Mucosa of rectum (tissue), 2 donors: ENCODE data around the gene PTPN23.

Experiments
- H3K27ac ChIP-seq, 2 donors: one replicate each; pipeline ENCODE4 v1.7.0; 2013; ENCODE audit warnings: inconsistent platforms in 2 of 2, low read depth in 2 of 2, low read length in 2 of 2
- H3K27me3 ChIP-seq, 2 donors: one replicate each; pipeline ENCODE4 v1.7.0; 2013; ENCODE audit warnings: low read length in 2 of 2; ENCODE audit not compliant: control insufficient read depth in 2 of 2, insufficient read depth in 2 of 2
- H3K36me3 ChIP-seq, 2 donors: one replicate each; pipeline ENCODE4 v1.7.0; 2013; ENCODE audit warnings: low read length in 2 of 2; ENCODE audit not compliant: control insufficient read depth in 2 of 2, insufficient read depth in 2 of 2
- H3K4me1 ChIP-seq, 2 donors: one replicate each; pipeline ENCODE4 v1.7.0; 2013; ENCODE audit warnings: low read length in 2 of 2, mild to moderate bottlenecking in 1 of 2; ENCODE audit not compliant: control insufficient read depth in 2 of 2, insufficient read depth in 2 of 2
- H3K4me3 ChIP-seq, 2 donors: one replicate each; pipeline ENCODE4 v1.7.0; 2013; ENCODE audit warnings: low read length in 2 of 2
- H3K9ac ChIP-seq, 2 donors: one replicate each; pipeline ENCODE4 v1.7.0; 2013; ENCODE audit warnings: low read length in 2 of 2, low read depth in 1 of 2, mild to moderate bottlenecking in 1 of 2
- H3K9me3 ChIP-seq, 2 donors: one replicate each; pipeline ENCODE4 v1.7.0; 2013; ENCODE audit warnings: low read length in 2 of 2; ENCODE audit not compliant: control insufficient read depth in 2 of 2
- donor health status: healthy.
- donor health status: Normal muscosa, but diverticular disease.

PTPN23 gene

GRCh38 chr3:47428662-47429061 lies 47.8 kb downstream of the PTPN23 start:
- peaks cover 46 to 69% of the 10 kb centered on the region in 2 donors for H3K36me3 ChIP-seq
- H3K9ac ChIP-seq, result no peak overlapping the region
- no peaks in the 10 kb centered on the region for H3K9me3 ChIP-seq
- peaks cover 13 to 30% of the 10 kb centered on the region in 2 donors for H3K4me1 ChIP-seq
- H3K27me3 ChIP-seq, result no peaks in the 10 kb centered on the region
- H3K27ac ChIP-seq, result no peak overlapping the region
- no peak overlapping the region for H3K4me3 ChIP-seq

DNA sequence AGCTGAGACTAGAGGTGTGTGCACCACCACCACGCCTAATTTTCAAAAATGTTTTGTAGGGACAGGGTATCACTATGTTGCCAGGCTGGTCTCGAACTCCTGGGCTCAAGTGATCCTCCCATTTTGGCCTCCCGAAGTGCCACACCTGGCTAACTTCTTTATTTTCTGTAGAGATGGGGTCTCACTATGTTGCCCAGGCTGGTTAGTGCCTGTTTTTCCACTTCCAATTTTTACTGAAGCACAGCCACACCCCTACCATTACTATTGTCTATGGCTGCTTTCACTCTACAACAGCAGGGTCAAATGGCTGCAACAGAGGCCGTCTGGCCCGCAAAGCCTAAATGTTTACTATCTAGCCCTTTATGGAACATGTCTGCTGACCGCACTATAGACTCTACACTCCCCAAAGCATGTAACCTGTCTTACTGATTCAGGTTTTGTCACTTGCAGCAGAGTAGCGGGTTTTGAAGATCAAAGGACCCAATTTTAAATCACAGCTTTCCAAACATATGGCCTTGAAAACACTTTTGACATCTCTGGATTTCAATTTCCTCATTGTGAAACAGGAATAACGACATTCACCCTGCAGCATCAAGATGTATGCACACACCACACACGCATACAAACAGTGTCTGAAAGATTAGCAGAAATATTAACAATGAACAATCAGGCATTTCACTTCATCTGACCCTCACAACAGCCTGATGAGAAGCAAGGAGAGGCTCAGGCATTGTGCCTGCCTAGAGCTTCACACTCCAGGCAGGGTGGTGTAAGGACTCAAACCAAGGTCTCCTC lies 48.9 kb downstream of the PTPN23 start:
- no peak overlapping the region for H3K27ac ChIP-seq
- H3K27me3 ChIP-seq, result no peaks in the 10 kb centered on the region
- H3K36me3 ChIP-seq, result peaks cover 53 to 68% of the 10 kb centered on the region in 2 donors

GRCh38 chr3:47430606-47431005 lies 49.8 kb downstream of the PTPN23 start:
- Histone ChIP-seq H3K36me3 (peaks cover 47 to 61% of the 10 kb centered on the region in 2 donors), H3K27ac (no peak overlapping the region), H3K9ac (no peak overlapping the region)

More for the DNA sequence above, 48.9 kb downstream of the PTPN23 start:
- H3K4me1 ChIP-seq, result peaks cover 18 to 34% of the 10 kb centered on the region in 2 donors
- no peaks in the 10 kb centered on the region for H3K9me3 ChIP-seq
- no peak overlapping the region for H3K9ac ChIP-seq
- H3K4me3 ChIP-seq, result no peak overlapping the region

GRCh38 chr3:47431225-47431624 lies 50.4 kb downstream of the PTPN23 start:
- Histone ChIP-seq H3K9ac (no peak overlapping the region), H3K4me3 (no peak overlapping the region), H3K4me1 (peaks cover 13 to 30% of the 10 kb centered on the region in 2 donors), H3K27me3 (no peaks in the 10 kb centered on the region), H3K9me3 (no peaks in the 10 kb centered on the region), H3K36me3 (peaks cover 46 to 57% of the 10 kb centered on the region in 2 donors), H3K27ac (no peak overlapping the region)

More at GRCh38 chr3:47430606-47431005, 49.8 kb downstream of the PTPN23 start:
- Histone ChIP-seq H3K4me3 (no peak overlapping the region), H3K9me3 (no peaks in the 10 kb centered on the region), H3K4me1 (peaks cover 12 to 31% of the 10 kb centered on the region in 2 donors), H3K27me3 (no peaks in the 10 kb centered on the region)

- H3K4me3 ChIP-seq, result no peak overlapping the region
- peaks cover 18 to 33% of the 10 kb centered on the region in 2 donors for H3K4me1 ChIP-seq
- H3K9me3 ChIP-seq, result no peaks in the 10 kb centered on the region
- peak overlapping the region; percentile 79 to 96 for H3K27ac ChIP-seq
- H3K27me3 ChIP-seq, result no peaks in the 10 kb centered on the region
- no peak overlapping the region for H3K9ac ChIP-seq
- peaks cover 34 to 46% of the 10 kb centered on the region in 2 donors for H3K36me3 ChIP-seq
Observed at GRCh38 chr3:47432673-47433072, 51.9 kb downstream of the PTPN23 start.

GRCh38 chr3:47433796-47434195 lies 53.0 kb downstream of the PTPN23 start:
- Histone ChIP-seq H3K9ac (peak overlapping the region; percentile 2 to 61), H3K4me3 (no peak overlapping the region), H3K36me3 (peaks cover 26 to 39% of the 10 kb centered on the region in 2 donors), H3K27ac (peak overlapping the region; percentile 79 to 96), H3K27me3 (no peaks in the 10 kb centered on the region), H3K4me1 (peaks cover 18 to 33% of the 10 kb centered on the region in 2 donors), H3K9me3 (no peaks in the 10 kb centered on the region)

GRCh38 chr3:47434849-47435248 lies 54.0 kb downstream of the PTPN23 start:
- Histone ChIP-seq H3K9ac (peak overlapping the region; percentile 52 to 55), H3K4me1 (peaks cover 23 to 38% of the 10 kb centered on the region in 2 donors), H3K36me3 (peaks cover 29 to 41% of the 10 kb centered on the region in 2 donors), H3K9me3 (no peaks in the 10 kb centered on the region), H3K4me3 (no peak overlapping the region), H3K27ac (peak overlapping the region; percentile 79 to 96), H3K27me3 (no peaks in the 10 kb centered on the region)

- Histone ChIP-seq H3K36me3 (peaks cover 28 to 30% of the 10 kb centered on the region in 2 donors), H3K4me3 (peak overlapping the region in 1 of 2 donors; percentile 38), H3K4me1 (peaks cover 24 to 50% of the 10 kb centered on the region in 2 donors), H3K27me3 (no peaks in the 10 kb centered on the region), H3K27ac (peak overlapping the region; percentile 59 to 96), H3K9me3 (no peaks in the 10 kb centered on the region), H3K9ac (no peak overlapping the region)
Observed at GRCh38 chr3:47436180-47436579, 55.4 kb downstream of the PTPN23 start.

GRCh38 chr3:47440131-47440530 lies 59.3 kb downstream of the PTPN23 start:
- Histone ChIP-seq H3K27ac (peak overlapping the region in 1 of 2 donors; percentile 29), H3K27me3 (no peaks in the 10 kb centered on the region), H3K4me3 (no peak overlapping the region), H3K9me3 (no peaks in the 10 kb centered on the region), H3K36me3 (peaks cover 9% of the 10 kb centered on the region in 2 donors), H3K9ac (no peak overlapping the region), H3K4me1 (peaks cover 39 to 59% of the 10 kb centered on the region in 2 donors)

GRCh38 chr3:47441796-47442551 lies 61.2 kb downstream of the PTPN23 start:
- peaks cover 9% of the 10 kb centered on the region in 2 donors for H3K36me3 ChIP-seq
- peak overlapping the region; percentile 83 to 86 for H3K27ac ChIP-seq
- peaks cover 32 to 50% of the 10 kb centered on the region in 2 donors for H3K4me1 ChIP-seq
- H3K4me3 ChIP-seq, result peak overlapping the region in 1 of 2 donors; percentile 16
- H3K9ac ChIP-seq, result peak overlapping the region; percentile 28 to 34
- no peaks in the 10 kb centered on the region for H3K9me3 ChIP-seq
- H3K27me3 ChIP-seq, result no peaks in the 10 kb centered on the region
